HFFc6 (cell line): ENCODE results near the gene PLEKHO2. TPM values are rescaled to one million over a fixed set of nuclear protein-coding genes. Genes with fewer than 3 reads are reported as not detected.
A peak's percentile ranks its signal among the peaks of the same experiment; 100 is the strongest.

Source experiments
- DNase-seq: peaks from one replicate; pipeline ENCODE4 v3.0.0-alpha.2; 2018
- H3K27ac Mint-ChIP-seq: 2 replicates; pipeline ENCODE4 v1.8.0; 2020; ENCODE audit warnings: mild to moderate bottlenecking, mixed read lengths
- H3K27me3 Mint-ChIP-seq: 2 replicates; pipeline ENCODE4 v1.8.0; 2021; ENCODE audit warnings: mild to moderate bottlenecking, moderate library complexity, mixed read lengths; ENCODE audit not compliant: insufficient read depth
- H3K36me3 Mint-ChIP-seq: 2 replicates; pipeline ENCODE4 v1.8.0; 2021; ENCODE audit warnings: low read depth, mixed read lengths
- H3K4me1 Mint-ChIP-seq: 2 replicates; pipeline ENCODE4 v1.8.0; 2020; ENCODE audit warnings: low read depth, mixed read lengths
- H3K4me3 Mint-ChIP-seq: 2 replicates; pipeline ENCODE4 v1.8.0; 2020; ENCODE audit warnings: mild to moderate bottlenecking, moderate library complexity, mixed read lengths
- H3K9me3 Mint-ChIP-seq: 2 replicates; pipeline ENCODE4 v1.8.0; 2020; ENCODE audit warnings: mild to moderate bottlenecking, mixed read lengths
- CTCF ChIP-seq: fragments of 200-600 bp; sonication (generic); IDR thresholded peaks from 2 replicates; pipeline ENCODE4 v1.5.0; 2021; ENCODE audit warnings: antibody characterized with exemption, mild to moderate bottlenecking
- total RNA-seq, 6 experiments: library from RNA; stranded (reverse); fragmentation: NEBNext Ultra II Directional; extraction: Animal tissue kit (Norgen Biotek cat#: 25700); gene quantifications; 2 replicates in 1 of 6; 3 replicates in 5 of 6; pipeline ENCODE4 v1.2.3, GENCODE V29; 2021

The PLEKHO2 gene
- total RNA-seq, 6 experiments from 2014 or later, result 23.0 to 28.3 (median 25.4) TPM

GRCh38 chr15:64861331-64861730 lies 19.6 kb downstream of the PLEKHO2 start:
- Mint-ChIP-seq H3K36me3 (peaks cover 20% of the 10 kb centered on the region), H3K4me3 (no peak overlapping the region), H3K4me1 (peaks cover 46% of the 10 kb centered on the region), H3K27ac (no peak overlapping the region), H3K27me3 (no peaks in the 10 kb centered on the region; the same call in 1 of the 2 replicates), H3K9me3 (no peaks in the 10 kb centered on the region)
- no peak for DNase-seq
- no peak for TF ChIP-seq CTCF

- Mint-ChIP-seq H3K4me3 (no peak overlapping the region), H3K36me3 (peaks cover 24% of the 10 kb centered on the region), H3K4me1 (peaks cover 46% of the 10 kb centered on the region), H3K27me3 (no peaks in the 10 kb centered on the region; the same call in 1 of the 2 replicates), H3K27ac (no peak overlapping the region; the same call in 1 of the 2 replicates), H3K9me3 (no peaks in the 10 kb centered on the region)
- DNase-seq, result no peak
- TF ChIP-seq CTCF, result no peak
These were observed 20.2 kb downstream of the PLEKHO2 start for GRCh38 chr15:64861960-64862359.

- no peak for DNase-seq
- no peaks in the 10 kb centered on the region for H3K9me3 Mint-ChIP-seq
- H3K4me1 Mint-ChIP-seq, result peaks cover 46% of the 10 kb centered on the region
- H3K36me3 Mint-ChIP-seq, result peaks cover 21% of the 10 kb centered on the region
- TF ChIP-seq CTCF, result no peak
- peak overlapping the region; percentile 42; the same call in 1 of the 2 replicates for H3K27ac Mint-ChIP-seq
- H3K27me3 Mint-ChIP-seq, result peaks cover 2% of the 10 kb centered on the region; the same call in 1 of the 2 replicates
- no peak overlapping the region for H3K4me3 Mint-ChIP-seq
These were observed 20.7 kb downstream of the PLEKHO2 start for GRCh38 chr15:64862408-64862807.

- Mint-ChIP-seq H3K27ac (peak overlapping the region; percentile 61; the same call in 1 of the 2 replicates), H3K9me3 (no peaks in the 10 kb centered on the region), H3K4me3 (no peak overlapping the region), H3K27me3 (peaks cover 2% of the 10 kb centered on the region; the same call in 1 of the 2 replicates), H3K4me1 (peaks cover 30% of the 10 kb centered on the region), H3K36me3 (peaks cover 12% of the 10 kb centered on the region)
- TF ChIP-seq CTCF, result no peak
- no peak for DNase-seq
These were observed 22.4 kb downstream of the PLEKHO2 start for GRCh38 chr15:64864068-64864467.

GRCh38 chr15:64865126-64865997 lies 23.6 kb downstream of the PLEKHO2 start:
- no peaks in the 10 kb centered on the region for H3K9me3 Mint-ChIP-seq
- H3K4me1 Mint-ChIP-seq, result peaks cover 36% of the 10 kb centered on the region
- peaks cover 2% of the 10 kb centered on the region; the same call in 1 of the 2 replicates for H3K27me3 Mint-ChIP-seq
- peaks cover 23% of the 10 kb centered on the region for H3K36me3 Mint-ChIP-seq
- TF ChIP-seq CTCF, result no peak
- peak overlapping the region; percentile 85 for H3K27ac Mint-ChIP-seq
- no peak for DNase-seq
- H3K4me3 Mint-ChIP-seq, result no peak overlapping the region
